Stimulated activated CD8-positive, alpha-beta memory T cell treated with anti-CD3 and anti-CD28 coated beads, Interleukin-12 subunit alpha, Interleukin-12 subunit beta, amount 100 ng/mL, for 1 hour (primary cell): Measurements from ENCODE around the gene PRADC1.
"Not testable (repeated sequence)": the region's sequence is repeated elsewhere in the genome, so short reads cannot be mapped to it uniquely, and the experiment has no call there.

Source experiments
- DNase-seq: peaks from one replicate; pipeline ENCODE4 v3.0.0-alpha.2; 2020; ENCODE audit warnings: low read depth

The PRADC1 gene

GRCh38 chr2:73233154-73233931 lies at the start of gene PRADC1:
PRADC1 (minus strand) TSS chr2:73233239; CDS start chr2:73233160, 79 bp downstream.
- DNase-seq, result peak; percentile 90

- DNase-seq, result no peak
Observed at GRCh38 chr2:73281244-73281643, 48.2 kb upstream of the PRADC1 start.

- no peak for DNase-seq
Observed at GRCh38 chr2:73279852-73280251, 46.8 kb upstream of the PRADC1 start.

DNA sequence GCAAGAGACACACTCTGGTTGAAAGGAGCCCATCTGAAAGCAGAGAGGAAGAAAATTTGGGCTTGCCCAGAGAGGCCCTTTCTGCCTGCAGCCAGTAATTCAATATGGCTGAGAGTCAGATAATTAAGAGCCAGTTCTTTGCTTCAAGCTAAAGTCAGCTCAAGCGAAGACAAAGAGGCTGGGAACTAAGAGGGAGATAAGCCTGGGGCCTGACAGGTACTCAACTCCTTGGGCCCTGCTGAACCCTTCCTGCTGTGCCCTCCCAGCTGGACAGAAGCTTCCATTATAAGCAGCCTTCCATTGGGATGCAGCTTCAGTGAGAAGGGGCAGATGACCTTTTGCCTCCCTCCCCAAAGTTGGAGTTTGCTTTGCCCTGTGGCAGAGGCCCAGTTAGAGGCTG lies 39.2 kb upstream of the PRADC1 start:
- DNase-seq, result no peak

- DNase-seq, result no peak
Observed at GRCh38 chr2:73269686-73270465, 36.8 kb upstream of the PRADC1 start.

GRCh38 chr2:73268830-73269685 lies 36.0 kb upstream of the PRADC1 start:
- peak; percentile 59 for DNase-seq

DNA sequence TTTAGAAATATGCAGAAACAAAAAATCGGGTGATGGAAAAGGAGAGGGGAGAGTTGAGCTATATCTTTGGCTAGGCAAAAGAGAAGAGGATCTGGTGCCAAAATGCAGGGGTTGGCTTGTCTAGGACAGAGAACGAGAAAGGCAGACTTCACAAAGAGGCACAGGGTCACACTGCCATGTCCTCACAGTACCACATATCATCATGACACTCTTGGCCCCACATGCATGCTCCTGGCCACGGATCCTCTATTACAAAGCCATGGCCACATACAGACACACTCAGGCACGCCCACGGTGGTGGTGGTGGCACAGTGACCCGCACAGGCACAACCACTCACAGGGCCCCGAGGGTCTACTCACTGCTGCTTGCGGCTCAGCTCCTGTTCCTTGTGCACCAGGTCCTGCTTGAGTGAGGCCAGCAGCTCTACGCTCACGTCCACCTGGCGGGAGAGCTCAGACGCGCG lies 35.4 kb upstream of the PRADC1 start:
- DNase-seq, result no peak

DNA sequence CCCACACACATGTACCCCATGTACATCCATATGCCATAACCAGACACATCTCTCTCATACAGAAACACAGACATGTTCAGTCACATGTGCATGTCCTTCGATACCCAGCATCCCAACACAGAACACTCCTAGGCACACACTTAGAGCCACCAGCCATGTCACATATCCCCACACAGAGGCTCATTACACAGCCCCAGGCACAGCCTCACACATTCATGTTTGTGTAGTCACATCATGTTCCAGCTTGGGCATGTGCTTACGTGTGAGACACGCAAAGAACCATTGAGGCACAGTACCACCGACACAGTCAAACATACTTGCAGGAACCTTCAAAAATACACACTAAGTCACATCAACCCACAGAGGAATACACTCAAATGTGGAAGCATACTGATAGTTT lies 34.0 kb upstream of the PRADC1 start:
- DNase-seq, result no peak

DNA sequence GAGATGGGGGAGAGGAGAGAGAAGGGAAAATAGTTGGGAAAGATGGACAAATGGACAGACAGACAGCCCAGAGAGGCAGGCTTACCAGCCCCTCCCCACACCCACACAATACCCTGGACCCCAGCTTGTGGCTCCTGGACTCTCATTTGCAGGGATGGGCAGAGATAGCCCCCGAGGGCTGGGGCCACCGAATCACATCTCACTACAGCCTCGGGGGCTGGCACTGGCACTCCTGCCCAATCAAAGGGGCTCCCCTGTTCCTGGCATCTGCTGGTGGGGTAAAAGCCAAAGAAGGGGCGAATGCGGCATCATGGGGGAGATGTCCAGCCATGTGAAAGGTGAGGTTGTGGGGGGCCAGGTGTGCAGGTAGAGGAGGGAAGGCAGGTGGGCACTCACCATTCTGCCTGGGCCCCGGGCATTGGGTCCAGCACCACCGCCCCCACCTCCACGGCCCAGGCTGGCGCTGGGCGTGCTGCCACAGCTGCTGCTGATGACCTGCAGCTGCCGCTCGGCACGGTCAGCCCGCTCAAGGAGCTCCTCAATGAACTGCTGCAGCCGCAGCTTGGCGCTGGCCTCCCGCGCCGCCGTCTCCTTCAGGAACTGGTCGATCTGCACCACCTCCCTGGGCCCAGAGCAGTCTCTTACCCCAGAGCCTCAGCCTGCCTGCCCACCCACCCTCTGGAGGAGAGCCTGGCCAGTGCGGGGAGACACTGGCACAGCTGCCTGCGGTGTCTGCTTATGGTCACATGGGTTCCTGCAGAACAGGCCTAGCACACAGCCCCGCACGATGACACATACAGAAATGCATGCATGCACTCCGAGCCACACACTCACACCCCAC lies 33.2 kb upstream of the PRADC1 start:
- DNase-seq, result no peak

DNA sequence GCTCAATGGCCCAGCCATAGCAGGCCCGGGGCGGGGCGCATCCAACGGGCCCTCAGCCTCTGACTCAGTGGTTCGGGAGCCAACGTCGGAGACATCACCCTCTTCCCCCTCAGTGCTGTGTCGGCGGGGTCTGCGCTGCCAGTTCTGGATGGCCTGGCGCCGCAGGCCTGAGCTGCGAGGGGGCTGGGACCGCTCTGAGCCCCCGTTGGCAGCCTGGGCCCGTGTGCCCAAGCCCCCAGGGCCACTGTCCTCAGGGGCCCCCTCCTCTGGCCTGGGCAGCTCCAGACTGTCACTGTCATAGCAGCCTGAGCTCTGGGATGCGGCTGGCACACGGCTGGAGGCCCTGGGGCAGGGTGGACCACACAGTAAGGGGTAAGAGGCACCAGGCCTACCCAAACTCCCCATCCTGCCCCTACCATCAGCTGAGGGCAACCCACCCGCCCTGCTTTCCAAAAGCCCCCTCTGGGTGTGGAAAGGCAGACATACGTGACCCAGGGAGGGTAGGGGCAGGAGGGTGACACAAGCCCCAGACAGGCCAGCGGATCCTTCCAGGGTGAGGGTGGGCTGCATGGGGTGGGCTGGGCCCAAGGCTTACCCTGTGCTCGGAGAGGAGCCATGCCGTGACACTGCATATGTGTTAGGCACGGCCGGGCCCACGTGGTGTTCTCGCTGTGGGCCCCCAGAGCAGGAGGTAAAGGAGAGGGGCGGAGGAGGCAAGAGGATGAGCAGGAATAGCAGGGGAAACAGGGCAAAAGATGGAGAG lies 32.4 kb upstream of the PRADC1 start:
- DNase-seq, result no peak

GRCh38 chr2:73264783-73265182 lies 31.7 kb upstream of the PRADC1 start:
- DNase-seq, result no peak

DNA sequence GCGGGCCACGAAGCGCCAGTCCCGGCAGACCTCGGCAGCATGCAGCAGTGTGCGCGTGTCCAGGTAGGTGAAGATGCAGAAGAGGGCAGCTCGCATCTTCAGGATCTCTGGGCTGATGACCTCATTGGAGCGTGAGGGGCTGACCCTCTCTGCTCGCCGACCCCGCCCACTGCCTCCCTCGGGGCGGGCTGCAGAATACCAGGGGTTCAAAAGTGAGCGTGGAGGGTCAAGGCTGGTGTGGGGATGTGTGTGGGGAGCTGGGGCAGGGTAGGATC lies 31.2 kb upstream of the PRADC1 start:
- no peak for DNase-seq

DNA sequence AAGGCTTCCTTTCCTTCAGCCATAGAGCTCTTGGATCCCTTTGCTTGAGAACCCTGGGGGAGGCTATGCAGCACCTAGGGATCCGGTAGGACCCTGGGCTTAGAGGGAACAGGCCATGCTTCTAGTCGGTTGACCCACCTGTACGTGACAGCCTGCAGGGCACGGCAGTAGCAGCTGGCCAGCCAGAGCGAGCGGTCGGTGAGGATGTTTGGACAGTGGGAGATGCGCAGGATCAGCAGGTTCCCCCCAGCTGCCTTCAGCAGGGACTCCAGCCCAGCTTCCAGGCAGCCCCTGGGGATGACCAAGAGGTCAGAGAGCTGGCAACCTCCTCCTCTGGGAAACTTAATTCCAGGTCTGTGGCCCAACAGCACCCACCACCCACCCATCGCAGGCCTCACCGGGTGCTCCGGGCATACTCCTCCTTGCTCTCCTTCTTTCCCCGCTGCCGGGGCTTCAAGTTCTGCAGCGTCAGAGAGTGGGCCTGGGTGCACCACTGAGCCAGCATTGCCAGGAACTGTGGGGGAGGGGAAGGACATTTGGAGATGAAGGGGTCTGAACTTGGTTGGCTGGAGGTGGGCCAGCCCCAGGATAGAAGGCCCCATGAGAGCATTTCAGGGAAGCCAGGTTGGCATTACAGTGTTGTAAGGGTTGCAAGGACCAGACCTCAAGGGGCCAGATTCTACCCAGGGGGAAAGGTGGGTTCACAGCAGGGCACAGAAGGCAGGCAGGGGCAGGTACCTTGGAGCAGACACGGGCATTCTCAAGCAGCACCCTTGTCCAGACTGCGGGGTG lies 30.7 kb upstream of the PRADC1 start:
- no peak for DNase-seq

- not testable (repeated sequence) for DNase-seq
Observed at GRCh38 chr2:73262691-73263429, 29.8 kb upstream of the PRADC1 start.

DNA sequence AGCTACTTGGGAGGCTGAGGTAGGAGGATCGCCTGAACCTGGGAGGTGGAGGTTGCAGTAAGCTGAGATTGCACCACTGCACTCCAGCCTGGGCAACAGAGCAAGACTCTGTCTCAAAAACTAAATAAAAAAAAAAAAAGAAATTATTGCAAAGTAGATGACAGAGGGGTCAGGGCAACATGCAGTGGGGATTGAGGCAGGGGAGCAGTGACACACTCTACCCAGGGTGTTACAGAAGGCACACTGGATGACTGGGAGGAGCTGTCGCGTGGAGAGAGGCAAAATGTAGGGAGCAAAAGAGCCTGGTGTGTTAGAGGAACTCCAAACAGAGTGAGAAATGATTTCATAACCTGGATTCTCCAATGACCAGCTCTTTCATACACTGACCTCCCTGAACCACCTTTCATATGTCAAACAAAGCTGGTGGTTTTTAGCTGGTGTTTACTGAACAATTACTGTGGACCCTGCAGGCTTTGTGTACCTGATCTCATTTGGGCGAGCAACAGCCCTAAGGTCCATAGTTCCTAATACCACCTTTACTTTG lies 29.1 kb upstream of the PRADC1 start:
- DNase-seq, result no peak

GRCh38 chr2:73260338-73260984 lies 27.4 kb upstream of the PRADC1 start:
- no peak for DNase-seq

DNA sequence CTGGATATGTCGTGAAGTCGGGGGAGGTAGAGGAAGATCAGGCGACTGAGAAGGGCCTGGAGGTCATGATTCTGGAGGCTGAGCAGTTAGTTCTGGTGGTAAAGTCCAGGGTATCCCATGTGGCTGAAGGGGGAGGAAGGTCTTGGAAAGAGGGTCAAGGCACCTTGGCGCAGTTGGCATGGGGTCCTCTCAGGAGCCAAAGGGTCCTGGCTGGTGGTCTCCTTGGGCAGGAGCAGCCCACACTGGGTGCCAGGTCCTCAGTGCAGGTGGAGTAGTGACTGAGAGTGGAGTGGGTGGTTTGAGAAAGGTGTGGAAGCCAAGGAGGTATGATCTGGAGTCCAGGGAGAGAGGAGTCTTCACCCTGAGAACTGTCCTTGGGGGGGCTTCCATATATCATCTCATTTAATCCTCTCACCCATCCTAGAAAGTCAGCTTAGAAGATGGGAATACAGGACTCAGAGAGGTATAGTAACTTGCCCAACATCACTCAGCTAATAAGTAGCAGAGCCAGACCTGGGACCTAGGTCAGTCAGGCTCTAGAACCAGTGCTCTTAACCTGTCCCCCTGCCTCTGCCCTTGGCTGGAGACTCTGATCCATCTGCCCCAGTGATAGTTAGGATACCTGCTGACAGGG lies 26.8 kb upstream of the PRADC1 start:
- DNase-seq, result no peak

DNA sequence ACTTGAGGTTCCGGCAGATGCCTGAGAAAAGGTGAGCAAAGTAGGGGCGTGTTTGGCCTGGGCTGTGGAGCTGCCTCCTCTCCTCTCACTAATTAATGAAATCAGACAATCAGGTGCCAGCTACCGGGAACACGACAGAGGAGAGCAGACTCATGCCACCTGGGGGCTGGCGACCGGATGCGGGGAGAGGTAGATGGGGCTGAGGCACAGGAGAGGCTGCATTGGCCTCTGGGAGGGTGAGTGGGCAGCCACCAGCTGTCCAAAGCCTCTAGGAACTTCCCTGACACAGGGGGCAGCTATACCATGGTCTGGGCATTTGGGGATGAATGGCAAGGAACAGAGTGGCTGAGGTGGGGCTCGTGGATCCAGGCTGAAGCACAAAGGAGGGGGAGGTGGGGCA lies 26.2 kb upstream of the PRADC1 start:
- DNase-seq, result no peak
